Fibroblast of the aortic adventitia (primary cell): ENCODE data around the gene ZNF341. TPM values are rescaled to one million over a fixed set of nuclear protein-coding genes. Genes with fewer than 3 reads are reported as not detected.

Source experiments
- DNase-seq: peaks from one replicate; pipeline ENCODE4 v3.0.0-alpha.2; 2010; ENCODE audit warnings: low read depth
- H3K4me3 ChIP-seq: 2 replicates; pipeline ENCODE4 v1.5.1; 2011; ENCODE audit warnings: low read depth, mild to moderate bottlenecking, control low read depth, low read length, moderate library complexity
- CTCF ChIP-seq: IDR thresholded peaks from 2 replicates; pipeline ENCODE4 v1.5.1; 2011; ENCODE audit warnings: mild to moderate bottlenecking, low read length, control low read depth, inconsistent platforms; ENCODE audit not compliant: insufficient read depth
- total RNA-seq: library from RNA; depleted of rRNA; stranded (reverse); fragments of >200 nt; gene quantifications from 2 replicates; pipeline ENCODE4 v1.2.3, GENCODE V29; 2012; ENCODE audit warnings: low replicate concordance

The ZNF341 gene
- total RNA-seq, 1 donor, result 1.5 TPM

DNA sequence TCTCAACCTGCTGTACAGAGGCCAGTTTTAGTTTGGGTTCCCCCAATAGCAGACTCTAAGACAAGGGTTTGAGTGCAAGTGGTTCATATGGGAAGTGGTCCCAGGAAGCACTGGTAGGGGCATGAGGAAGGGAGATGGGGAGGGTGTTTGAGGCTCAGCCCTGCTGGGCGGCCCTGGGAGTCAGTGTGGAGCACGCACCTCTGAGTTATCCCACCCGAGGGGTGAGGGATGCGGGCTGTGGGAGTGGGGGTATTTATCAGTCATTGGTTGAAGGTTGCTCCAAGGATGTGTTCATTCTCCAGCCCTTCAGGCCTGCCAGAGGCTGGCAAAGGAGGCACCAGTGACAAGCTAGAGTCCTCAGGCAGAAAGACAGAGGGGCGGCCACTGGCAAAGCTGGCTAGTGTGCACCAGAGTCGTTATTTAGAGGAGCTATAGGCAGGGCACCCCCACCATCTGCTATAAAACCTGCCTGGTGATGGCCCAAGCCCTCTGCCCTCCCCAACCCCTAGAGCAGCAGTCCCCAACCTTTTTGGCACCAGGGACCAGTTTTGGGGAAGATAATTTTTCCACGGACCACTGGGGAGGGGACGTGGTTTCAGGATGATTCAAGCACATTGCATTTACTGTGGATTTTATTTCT lies 28.2 kb upstream of the ZNF341 start:
- TF ChIP-seq CTCF, result no peak
- DNase-seq, result no peak
- H3K4me3 ChIP-seq, result no peak overlapping the region

- DNase-seq, result no peak
- H3K4me3 ChIP-seq, result no peak overlapping the region
- TF ChIP-seq CTCF, result no peak
These were observed 27.4 kb upstream of the ZNF341 start for GRCh38 chr20:33704197-33704924.

DNA sequence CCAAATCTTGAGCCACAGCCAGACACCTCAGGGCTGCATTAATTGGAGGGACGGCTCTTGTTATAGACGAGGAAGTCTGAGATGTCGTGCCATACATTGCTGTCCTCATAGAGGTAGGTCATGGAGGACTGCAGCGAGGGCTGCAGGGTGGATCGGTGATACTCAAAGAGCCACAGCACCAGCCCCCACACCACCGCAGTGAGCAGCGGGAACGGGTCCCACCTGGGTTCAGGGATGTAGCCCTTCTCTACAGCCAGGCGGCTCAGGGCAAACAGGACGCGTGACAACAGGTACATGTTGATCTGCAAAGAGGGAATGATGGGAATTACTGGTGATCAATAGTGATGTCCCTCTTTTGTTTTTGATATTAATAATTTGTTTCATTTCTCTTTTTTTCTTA lies 24.1 kb upstream of the ZNF341 start:
- TF ChIP-seq CTCF, result no peak
- no peak overlapping the region for H3K4me3 ChIP-seq
- no peak for DNase-seq

- no peak for TF ChIP-seq CTCF
- no peak overlapping the region for H3K4me3 ChIP-seq
- DNase-seq, result no peak
These were observed 22.4 kb upstream of the ZNF341 start for GRCh38 chr20:33709398-33709797.

- TF ChIP-seq CTCF, result no peak
These were observed 21.8 kb upstream of the ZNF341 start for GRCh38 chr20:33709905-33710541.

DNA sequence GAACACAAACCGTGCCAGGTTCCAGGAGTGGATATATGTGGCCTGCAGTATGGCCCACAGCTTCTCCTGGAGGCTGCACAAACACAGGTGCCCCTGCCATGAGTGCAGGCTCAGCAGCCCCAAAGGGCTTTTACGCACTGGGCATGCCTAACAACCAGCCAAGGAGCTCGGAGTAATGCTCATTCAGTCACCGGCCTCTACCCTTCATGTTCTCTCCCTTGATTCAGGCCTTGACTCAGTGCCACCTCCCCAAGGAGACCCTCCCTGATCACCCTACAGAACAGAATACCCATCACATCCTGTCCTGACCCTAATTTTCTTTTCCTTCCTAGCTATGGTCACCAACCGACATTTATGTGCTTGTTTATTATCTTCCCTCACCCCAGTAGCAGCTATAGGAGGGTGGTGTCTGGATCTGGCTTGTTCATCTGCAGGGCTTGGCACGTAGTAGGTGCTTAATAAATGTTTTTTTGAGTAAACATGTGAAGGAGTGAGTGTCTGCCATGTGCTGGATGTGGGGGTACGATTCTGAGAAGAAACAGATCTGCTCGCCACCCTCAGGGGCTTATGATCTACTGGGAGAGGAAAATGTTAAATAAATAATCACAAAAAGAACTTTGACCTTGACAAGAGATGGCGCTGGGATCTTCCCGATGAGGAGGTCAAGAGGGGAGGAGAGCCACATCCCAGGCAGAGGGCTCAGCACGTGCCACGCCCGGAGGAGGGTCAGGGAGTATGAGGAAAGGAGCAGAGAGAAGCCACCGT lies 20.9 kb upstream of the ZNF341 start:
- DNase-seq, result no peak
- no peak for TF ChIP-seq CTCF
- H3K4me3 ChIP-seq, result no peak overlapping the region

More at GRCh38 chr20:33709905-33710541, 21.8 kb upstream of the ZNF341 start:
- H3K4me3 ChIP-seq, result no peak overlapping the region
- no peak for DNase-seq
